HG02588 (cell line): ENCODE measurements around the gene TNFRSF6B.

Source experiments
- ATAC-seq: cut with Tn5 transposase; IDR thresholded peaks from one replicate; pipeline ENCODE4 v1.9.1; 2021; ENCODE audit warnings: mild to moderate bottlenecking, moderate library complexity; ENCODE audit not compliant: unreplicated experiment

TNFRSF6B gene

GRCh38 chr20:63694584-63695423, 1.6 kb upstream of the TNFRSF6B start:
- no peak for ATAC-seq

- ATAC-seq = no peak
Observed at GRCh38 chr20:63695424-63696305, 787 bp upstream of the TNFRSF6B start.

GRCh38 chr20:63696306-63696627, 185 bp upstream of the TNFRSF6B start:
- ATAC-seq = no peak

- no peak for ATAC-seq
Observed at GRCh38 chr20:63697357-63697867, 960 bp downstream of the TNFRSF6B start.

- no peak for ATAC-seq
Observed at GRCh38 chr20:63697868-63698545, 1.6 kb downstream of the TNFRSF6B start.

GRCh38 chr20:63698739-63699465, 2.5 kb downstream of the TNFRSF6B start:
- no peak for ATAC-seq

- ATAC-seq = no peak
Observed at GRCh38 chr20:63699466-63700198, 3.2 kb downstream of the TNFRSF6B start.

- ATAC-seq = no peak
Observed at GRCh38 chr20:63700199-63701050, 4.0 kb downstream of the TNFRSF6B start.

GRCh38 chr20:63701051-63701328, 4.5 kb downstream of the TNFRSF6B start:
- ATAC-seq = no peak

- no peak for ATAC-seq
Observed at GRCh38 chr20:63701329-63702035, 5.0 kb downstream of the TNFRSF6B start.

GRCh38 chr20:63702036-63702665, 5.7 kb downstream of the TNFRSF6B start:
- no peak for ATAC-seq

GRCh38 chr20:63702751-63703470, 6.5 kb downstream of the TNFRSF6B start:
- no peak for ATAC-seq

GRCh38 chr20:63703471-63703975, 7.1 kb downstream of the TNFRSF6B start:
- no peak for ATAC-seq

- no peak for ATAC-seq
Observed at GRCh38 chr20:63703976-63704748, 7.7 kb downstream of the TNFRSF6B start.

GRCh38 chr20:63704749-63705117, 8.3 kb downstream of the TNFRSF6B start:
- no peak for ATAC-seq

GRCh38 chr20:63705232-63706026, 9.0 kb downstream of the TNFRSF6B start:
- ATAC-seq = no peak
